CD4-positive, alpha-beta T cell (primary cell): ENCODE results near the gene COX4I1. TPM values are rescaled to one million over a fixed set of nuclear protein-coding genes. Genes with fewer than 3 reads are reported as not detected.
A peak's percentile ranks its signal among the peaks of the same experiment; 100 is the strongest.

Source experiments
- ATAC-seq: fragments of 200-7000 bp; cut with Tn5 transposase; one replicate; pipeline ENCODE4 v1.10.0; 2022; ENCODE audit warnings: mild to moderate bottlenecking; ENCODE audit not compliant: poor library complexity
- CTCF ChIA-PET: fragments of 350-600 bp; sonication (Branson Sonifier 250); formaldehyde crosslinking; loops from one replicate; lab custom pipeline; 2021; ENCODE audit warnings: antibody characterized with exemption, inconsistent platforms; lab: Charles Lee
- POLR2A ChIA-PET: fragments of 350-600 bp; sonication (Branson Sonifier 250); formaldehyde crosslinking; loops from one replicate; lab custom pipeline; 2021; ENCODE audit warnings: antibody characterized with exemption, inconsistent platforms; lab: Charles Lee
- DNase-seq, 14 experiments: peaks; one replicate each; pipeline ENCODE4 v3.0.0-alpha.2; 2013 to 2020; ENCODE audit warnings: mixed read lengths in 2 of 14
- H3K27ac ChIP-seq, 2 donors: one replicate each; pipeline versions ENCODE4 v1.5.1 to v1.7.0; 2013; ENCODE audit warnings: low read length in 2 of 2, low read depth in 1 of 2, mild to moderate bottlenecking in 1 of 2
- H3K27me3 ChIP-seq, 2 experiments: 1 replicate in 1 of 2; 2 replicates in 1 of 2; pipeline versions ENCODE4 v1.6.1 to v1.7.0; 2013; ENCODE audit warnings: low read length in 2 of 2, control low read depth in 1 of 2, mild to moderate bottlenecking in 1 of 2, moderate library complexity in 1 of 2; ENCODE audit not compliant: insufficient read depth in 2 of 2, control insufficient read depth in 1 of 2
- H3K36me3 ChIP-seq: one replicate; pipeline ENCODE4 v1.6.1; 2013; ENCODE audit warnings: low read length, control low read depth; ENCODE audit not compliant: insufficient read depth
- H3K4me1 ChIP-seq: one replicate; pipeline ENCODE4 v1.6.1; 2013; ENCODE audit warnings: low read length, control low read depth; ENCODE audit not compliant: insufficient read depth
- H3K4me3 ChIP-seq: one replicate; pipeline ENCODE4 v1.5.1; 2013; ENCODE audit warnings: mild to moderate bottlenecking, low read length, moderate library complexity
- H3K9me3 ChIP-seq, 2 experiments: 1 replicate in 1 of 2; 2 replicates in 1 of 2; pipeline versions ENCODE4 v1.6.1 to v1.7.0; 2013; ENCODE audit warnings: low read length in 2 of 2, mild to moderate bottlenecking in 2 of 2, control low read depth in 1 of 2, moderate library complexity in 1 of 2; ENCODE audit not compliant: control insufficient read depth in 1 of 2, insufficient read depth in 1 of 2
- H3K27ac Mint-ChIP-seq: one replicate; pipeline ENCODE4 v1.8.0; 2020; ENCODE audit warnings: mixed read lengths
- H3K27me3 Mint-ChIP-seq: one replicate; pipeline ENCODE4 v1.8.0; 2021; ENCODE audit warnings: mixed read lengths
- H3K36me3 Mint-ChIP-seq: one replicate; pipeline ENCODE4 v1.8.0; 2021; ENCODE audit warnings: low read depth, mixed read lengths
- H3K4me1 Mint-ChIP-seq: one replicate; pipeline ENCODE4 v1.8.0; 2021; ENCODE audit warnings: low read depth, mixed read lengths
- H3K4me3 Mint-ChIP-seq: one replicate; pipeline ENCODE4 v1.8.0; 2020; ENCODE audit warnings: mild to moderate bottlenecking, mixed read lengths
- H3K9me3 Mint-ChIP-seq: one replicate; pipeline ENCODE4 v1.8.0; 2020; ENCODE audit warnings: mixed read lengths
- CTCF ChIP-seq: fragments of 200-600 bp; IDR thresholded peaks from one replicate; pipeline ENCODE4 v1.8.0; 2022; ENCODE audit warnings: antibody characterized with exemption, mild to moderate bottlenecking
- intact Hi-C, 2 experiments: fragments of 100-400 bp; cut with DNase I in 1 of 2; cut with micrococcal nuclease in 1 of 2; formaldehyde crosslinking; loops; one replicate each; pipeline versions ENCODE4 v1.15.1 to v1.9.0; 2023 to 2025; cut with DNase I, micrococcal nuclease
- total RNA-seq, 174 experiments: library from RNA in 2 of 174; stranded (reverse) in 2 of 174; gene quantifications; one replicate each; pipeline ENCODE4 v1.2.3 and lab custom pipeline; 2021 to 2026

The COX4I1 gene
- total RNA-seq, 2 experiments from 2014 or later, result 749 to 750 TPM

- no peak for TF ChIP-seq CTCF
- Histone ChIP-seq H3K9me3 (peaks cover 0 to 20% of the 10 kb centered on the region in 2 experiments), H3K4me1 (no peaks in the 10 kb centered on the region), H3K27ac (no peak overlapping the region), H3K36me3 (no peaks in the 10 kb centered on the region), H3K4me3 (no peak overlapping the region), H3K27me3 (peaks cover 0 to 4% of the 10 kb centered on the region in 2 experiments)
- Mint-ChIP-seq H3K4me1 (no peaks in the 10 kb centered on the region), H3K9me3 (no peaks in the 10 kb centered on the region), H3K27ac (no peak overlapping the region), H3K27me3 (peaks cover 23% of the 10 kb centered on the region), H3K4me3 (no peak overlapping the region), H3K36me3 (no peaks in the 10 kb centered on the region)
- no peak for DNase-seq
- ChIA-PET CTCF (no interaction called here), POLR2A (no interaction called here)
- ATAC-seq, result no peak
- intact Hi-C loops, result no loop called here
Measured at GRCh38 chr16:85838876-85839585, 39.5 kb downstream of the COX4I1 start.

GRCh38 chr16:85839681-85840240, 40.3 kb downstream of the COX4I1 start:
- Histone ChIP-seq H3K27ac (no peak overlapping the region), H3K27me3 (peaks cover 0 to 4% of the 10 kb centered on the region in 2 experiments), H3K36me3 (no peaks in the 10 kb centered on the region), H3K4me3 (no peak overlapping the region), H3K4me1 (no peaks in the 10 kb centered on the region), H3K9me3 (peaks cover 0 to 15% of the 10 kb centered on the region in 2 experiments)
- CTCF ChIA-PET, result no interaction called here
- POLR2A ChIA-PET, result no interaction called here
- Mint-ChIP-seq H3K27me3 (peaks cover 24% of the 10 kb centered on the region), H3K4me3 (no peak overlapping the region), H3K4me1 (peaks cover 2% of the 10 kb centered on the region), H3K9me3 (no peaks in the 10 kb centered on the region), H3K27ac (no peak overlapping the region), H3K36me3 (no peaks in the 10 kb centered on the region)
- ATAC-seq (no peak), DNase-seq (peak in 1 of 14 experiments; percentile 38)
- intact Hi-C loops, result no loop called here
- TF ChIP-seq CTCF, result no peak

GRCh38 chr16:85840395-85840794, 40.9 kb downstream of the COX4I1 start:
- Histone ChIP-seq H3K4me3 (no peak overlapping the region), H3K36me3 (no peaks in the 10 kb centered on the region), H3K27me3 (peaks cover 0 to 4% of the 10 kb centered on the region in 2 experiments), H3K9me3 (peaks cover 0 to 9% of the 10 kb centered on the region in 2 experiments), H3K4me1 (no peaks in the 10 kb centered on the region), H3K27ac (no peak overlapping the region)
- no peaks in the 10 kb centered on the region for H3K36me3 Mint-ChIP-seq
- CTCF ChIA-PET, result no interaction called here
- peaks cover 27% of the 10 kb centered on the region for H3K27me3 Mint-ChIP-seq
- H3K4me3 Mint-ChIP-seq, result no peak overlapping the region
- POLR2A ChIA-PET, result no interaction called here
- no peaks in the 10 kb centered on the region for H3K9me3 Mint-ChIP-seq
- peaks cover 5% of the 10 kb centered on the region for H3K4me1 Mint-ChIP-seq
- intact Hi-C loops, result no loop called here
- no peak for DNase-seq
- no peak for TF ChIP-seq CTCF
- no peak overlapping the region for H3K27ac Mint-ChIP-seq
- no peak for ATAC-seq
